Keratinocyte (primary cell): ENCODE results near the gene UGT1A6. TPM values are rescaled to one million over a fixed set of nuclear protein-coding genes. Genes with fewer than 3 reads are reported as not detected.
"Not testable (repeated sequence)": the region's sequence is repeated elsewhere in the genome, so short reads cannot be mapped to it uniquely, and the experiment has no call there.

Experiments
- DNase-seq: peaks from one replicate; pipeline ENCODE4 v3.0.0-alpha.2; 2011; ENCODE audit warnings: low read depth, missing footprints, low spot score
- FAIRE-seq: peaks from 2 replicates; lab custom pipeline; 2011; peaks lifted over from hg19 to GRCh38; lab: Jason Lieb, UNC
- H2AFZ ChIP-seq: 2 replicates; pipeline ENCODE4 v1.6.0; 2012; ENCODE audit warnings: low read length, control low read depth, inconsistent platforms; ENCODE audit not compliant: control insufficient read depth
- H3K27ac ChIP-seq: 2 replicates; pipeline ENCODE4 v1.5.1; 2011; ENCODE audit warnings: low read length; ENCODE audit not compliant: control insufficient read depth, insufficient read depth
- H3K27me3 ChIP-seq: 3 replicates; pipeline ENCODE4 v1.6.0; 2011; ENCODE audit warnings: low read length; ENCODE audit not compliant: control insufficient read depth, insufficient read depth; ENCODE audit errors: extremely low read depth
- H3K36me3 ChIP-seq, 2 experiments: 2 replicates in 1 of 2; 3 replicates in 1 of 2; pipeline ENCODE4 v1.5.1; 2011; ENCODE audit warnings: low read length in 2 of 2, mild to moderate bottlenecking in 1 of 2; ENCODE audit not compliant: control insufficient read depth in 2 of 2, insufficient read depth in 2 of 2; ENCODE audit errors: extremely low read depth in 1 of 2
- H3K4me1 ChIP-seq: 3 replicates; pipeline ENCODE4 v1.5.1; 2011; ENCODE audit warnings: low read length; ENCODE audit not compliant: control insufficient read depth, insufficient read depth; ENCODE audit errors: extremely low read depth
- H3K4me2 ChIP-seq: 3 replicates; pipeline ENCODE4 v1.6.0; 2011; ENCODE audit warnings: low read depth, low read length; ENCODE audit not compliant: control insufficient read depth, insufficient read depth; ENCODE audit errors: extremely low read depth
- H3K4me3 ChIP-seq, 3 experiments: fragments of 200-600 bp in 1 of 3; sonication (generic) in 1 of 3; 2 replicates in 2 of 3; 3 replicates in 1 of 3; pipeline ENCODE4 v1.5.1; 2011 to 2016; ENCODE audit warnings: low read length in 3 of 3, mild to moderate bottlenecking in 3 of 3, control low read depth in 2 of 3, inconsistent platforms in 1 of 3, low read depth in 1 of 3, mixed read lengths in 1 of 3, mixed run types in 1 of 3, moderate library complexity in 1 of 3; ENCODE audit not compliant: control insufficient read depth in 2 of 3, insufficient read depth in 2 of 3; ENCODE audit errors: extremely low read depth in 1 of 3
- H3K79me2 ChIP-seq: 2 replicates; pipeline ENCODE4 v1.6.0; 2012; ENCODE audit warnings: low read length; ENCODE audit not compliant: control insufficient read depth, insufficient read depth
- H3K9ac ChIP-seq: 3 replicates; pipeline ENCODE4 v1.6.0; 2011; ENCODE audit warnings: low read length; ENCODE audit not compliant: control insufficient read depth, insufficient read depth; ENCODE audit errors: extremely low read depth
- H3K9me1 ChIP-seq: 3 replicates; pipeline ENCODE4 v1.6.0; 2011; ENCODE audit warnings: low read length; ENCODE audit not compliant: control insufficient read depth, insufficient read depth; ENCODE audit errors: extremely low read depth
- H3K9me3 ChIP-seq: 2 replicates; pipeline ENCODE4 v1.5.1; 2012; ENCODE audit warnings: low read depth, low read length; ENCODE audit not compliant: control insufficient read depth
- H4K20me1 ChIP-seq: 3 replicates; pipeline ENCODE4 v1.6.0; 2011; ENCODE audit warnings: low read length; ENCODE audit not compliant: control insufficient read depth, insufficient read depth; ENCODE audit errors: extremely low read depth
- EZH2 ChIP-seq: IDR thresholded peaks from one replicate; pipeline ENCODE4 v1.6.1; 2012; ENCODE audit warnings: inconsistent platforms, mild to moderate bottlenecking, low read length, moderate library complexity
- dilution Hi-C: fragments of 300-500 bp; cut with MboI; formaldehyde crosslinking; loops from one replicate; pipeline ENCODE4 v1.7.0; 2020; ENCODE audit warnings: low sequenced_read_pairs; ENCODE audit not compliant: extremely low pct_ligation_motif_present
- polyA plus RNA-seq, 5 experiments: library from polyadenylated mRNA; depleted of rRNA in 3 of 5; stranded (reverse) in 3 of 5; stranded (forward) in 1 of 5; unstranded in 1 of 5; fragments of >200 nt; gene quantifications; 1 replicate in 1 of 5; 2 replicates in 3 of 5; 3 replicates in 1 of 5; pipeline versions ENCODE4 v1.2.1 to v1.2.3, GENCODE V29; 2011 to 2012; ENCODE audit warnings: missing spikeins in 2 of 5, low read depth in 1 of 5, low replicate concordance in 1 of 5
- TF ChIP-seq, protein P1 (sequence below), 3 experiments: IDR thresholded peaks in 1 of 3; conservative IDR thresholded peaks in 1 of 3; optimal IDR thresholded peaks in 1 of 3; 2 replicates in 2 of 3; 3 replicates in 1 of 3; pipeline versions ENCODE3 to v1.5.1; 2011; ENCODE audit warnings: low read length in 3 of 3, mild to moderate bottlenecking in 3 of 3, moderate library complexity in 2 of 3, control low read depth in 1 of 3, inconsistent platforms in 1 of 3; ENCODE audit not compliant: insufficient read depth in 2 of 3; ENCODE audit errors: extremely low read depth in 1 of 3

The UGT1A6 gene
- polyA plus RNA-seq, 1 donor (not counting 4 experiments of a cell fraction or from before 2014, with no cell fraction given): 133 TPM

DNA sequence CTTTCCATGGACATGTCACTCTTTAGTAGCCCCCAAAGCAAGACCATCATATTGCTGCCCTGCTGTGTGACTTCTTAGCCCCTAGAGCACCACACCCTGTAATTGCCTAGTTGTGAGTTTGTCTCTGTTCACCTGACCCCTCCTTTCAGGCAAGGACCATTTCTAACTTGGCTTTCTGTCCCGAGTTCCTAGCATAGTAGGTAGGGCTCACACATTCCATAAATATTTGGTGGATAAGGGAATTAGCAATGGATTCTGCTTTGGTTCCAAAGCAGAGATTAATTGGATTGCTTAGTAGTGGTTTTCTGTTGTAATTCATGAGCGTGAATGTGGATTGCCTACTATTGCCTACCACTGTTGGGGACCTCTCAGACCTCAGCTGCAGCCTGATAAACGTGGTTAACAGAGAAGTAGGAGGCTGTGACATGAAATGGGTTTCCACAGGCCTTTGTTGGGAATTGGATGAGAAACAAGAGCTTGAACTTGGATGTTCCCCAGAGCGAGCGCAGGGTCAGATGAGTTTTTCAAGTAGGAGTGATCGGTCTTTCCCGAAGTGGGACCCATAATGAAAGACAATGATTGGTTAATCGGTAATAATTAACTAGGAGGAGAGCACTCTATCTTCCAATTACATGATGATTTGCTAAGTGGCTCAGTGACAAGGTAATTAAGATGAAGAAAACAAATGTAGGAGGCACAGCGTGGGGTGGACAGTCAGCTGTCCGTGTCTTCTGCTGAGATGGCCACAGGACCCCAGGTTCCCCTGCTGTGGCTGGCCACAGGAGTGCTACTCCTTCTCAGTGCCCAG is 54.0 kb downstream of the UGT1A6 start:
- dilution Hi-C loops: no loop called here

DNA sequence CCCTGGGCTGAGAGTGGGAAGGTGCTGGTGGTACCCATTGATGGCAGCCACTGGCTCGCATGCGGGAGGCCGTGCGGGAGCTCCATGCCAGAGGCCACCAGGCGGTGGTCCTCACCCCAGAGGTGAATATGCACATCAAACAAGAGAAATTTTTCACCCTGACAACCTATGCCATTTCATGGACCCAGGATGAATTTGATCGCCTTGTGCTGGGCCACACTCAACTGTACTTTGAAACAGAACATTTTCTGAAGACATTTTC is 54.5 kb downstream of the UGT1A6 start:
- no peaks in the 10 kb centered on the region for H3K27me3 ChIP-seq
- no peaks in the 10 kb centered on the region for H4K20me1 ChIP-seq
- dilution Hi-C loops: no loop called here
- no peak overlapping the region for H3K4me3 ChIP-seq
- peaks cover 1 to 3% of the 10 kb centered on the region in 2 experiments for H3K36me3 ChIP-seq
- no peaks in the 10 kb centered on the region for H3K4me1 ChIP-seq
- peaks cover 9% of the 10 kb centered on the region for H3K79me2 ChIP-seq
- H3K9ac ChIP-seq: no peak overlapping the region
- no peaks in the 10 kb centered on the region for H3K9me1 ChIP-seq
- no peak overlapping the region for H3K27ac ChIP-seq
- FAIRE-seq: peak; percentile 26
- H3K4me2 ChIP-seq: no peak overlapping the region
- H2AFZ ChIP-seq: no peak overlapping the region
- no peak for DNase-seq
- H3K9me3 ChIP-seq: no peaks in the 10 kb centered on the region
- TF ChIP-seq EZH2: no peak
- TF ChIP-seq, protein P1, sequence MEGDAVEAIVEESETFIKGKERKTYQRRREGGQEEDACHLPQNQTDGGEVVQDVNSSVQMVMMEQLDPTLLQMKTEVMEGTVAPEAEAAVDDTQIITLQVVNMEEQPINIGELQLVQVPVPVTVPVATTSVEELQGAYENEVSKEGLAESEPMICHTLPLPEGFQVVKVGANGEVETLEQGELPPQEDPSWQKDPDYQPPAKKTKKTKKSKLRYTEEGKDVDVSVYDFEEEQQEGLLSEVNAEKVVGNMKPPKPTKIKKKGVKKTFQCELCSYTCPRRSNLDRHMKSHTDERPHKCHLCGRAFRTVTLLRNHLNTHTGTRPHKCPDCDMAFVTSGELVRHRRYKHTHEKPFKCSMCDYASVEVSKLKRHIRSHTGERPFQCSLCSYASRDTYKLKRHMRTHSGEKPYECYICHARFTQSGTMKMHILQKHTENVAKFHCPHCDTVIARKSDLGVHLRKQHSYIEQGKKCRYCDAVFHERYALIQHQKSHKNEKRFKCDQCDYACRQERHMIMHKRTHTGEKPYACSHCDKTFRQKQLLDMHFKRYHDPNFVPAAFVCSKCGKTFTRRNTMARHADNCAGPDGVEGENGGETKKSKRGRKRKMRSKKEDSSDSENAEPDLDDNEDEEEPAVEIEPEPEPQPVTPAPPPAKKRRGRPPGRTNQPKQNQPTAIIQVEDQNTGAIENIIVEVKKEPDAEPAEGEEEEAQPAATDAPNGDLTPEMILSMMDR (optimal IDR thresholded peaks at IDR 0.05 in 1 of 3, IDR thresholded peaks at IDR 0.05 in 1 of 3, conservative IDR thresholded peaks at IDR 0.05 in 1 of 3; ENCODE audit: extremely low read depth in 1 of 3, insufficient read depth in 2 of 3, low read length in 3 of 3): no peak

More for the DNA sequence above, 54.0 kb downstream of the UGT1A6 start:
- Histone ChIP-seq H3K79me2 (peaks cover 9% of the 10 kb centered on the region), H3K4me2 (no peak overlapping the region), H3K9ac (no peak overlapping the region), H3K36me3 (peaks cover 1 to 3% of the 10 kb centered on the region in 2 experiments), H4K20me1 (no peaks in the 10 kb centered on the region), H3K4me1 (no peaks in the 10 kb centered on the region), H3K4me3 (no peak overlapping the region), H3K9me3 (no peaks in the 10 kb centered on the region), H3K27me3 (no peaks in the 10 kb centered on the region), H3K27ac (no peak overlapping the region), H2AFZ (no peak overlapping the region), H3K9me1 (no peaks in the 10 kb centered on the region)
- TF ChIP-seq EZH2: no peak
- TF ChIP-seq, protein P1 (optimal IDR thresholded peaks at IDR 0.05 in 1 of 3, IDR thresholded peaks at IDR 0.05 in 1 of 3, conservative IDR thresholded peaks at IDR 0.05 in 1 of 3; ENCODE audit: extremely low read depth in 1 of 3, insufficient read depth in 2 of 3, low read length in 3 of 3): no peak
- DNase-seq (no peak), FAIRE-seq (peak; percentile 13)

DNA sequence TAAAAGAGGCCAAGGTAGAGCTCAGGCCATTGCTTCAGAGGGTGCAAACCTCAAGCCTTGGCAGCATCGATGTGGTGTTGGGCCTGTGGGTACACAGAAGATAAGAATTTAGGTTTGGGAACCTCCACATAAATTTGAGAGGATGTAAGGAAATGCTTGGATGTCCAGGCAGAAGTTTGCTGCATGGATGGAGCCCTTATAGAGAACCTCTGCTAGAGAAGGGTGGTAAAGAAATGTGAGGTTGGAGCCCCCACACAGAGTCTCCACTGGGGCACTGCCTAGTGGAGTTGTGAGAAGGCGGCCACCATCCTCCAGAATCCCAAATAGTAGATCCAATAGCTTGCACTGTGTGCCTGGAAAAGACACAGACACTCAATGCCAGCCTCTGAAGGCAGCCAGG is 58.0 kb downstream of the UGT1A6 start:
- H3K36me3 ChIP-seq: peaks cover 4 to 11% of the 10 kb centered on the region in 2 experiments
- H3K4me1 ChIP-seq, H2AFZ ChIP-seq, H3K27me3 ChIP-seq, H3K4me2 ChIP-seq, H3K9me1 ChIP-seq, H4K20me1 ChIP-seq, H3K9ac ChIP-seq, DNase-seq, FAIRE-seq, H3K27ac ChIP-seq, H3K79me2 ChIP-seq, H3K9me3 ChIP-seq, H3K4me3 ChIP-seq, dilution Hi-C loops: not testable (repeated sequence)
